ENCODE measurements around the gene TBC1D14.
"Not testable (repeated sequence)": the region's sequence is repeated elsewhere in the genome, so short reads cannot be mapped to it uniquely, and the experiment has no call there.

The TBC1D14 gene

DNA sequence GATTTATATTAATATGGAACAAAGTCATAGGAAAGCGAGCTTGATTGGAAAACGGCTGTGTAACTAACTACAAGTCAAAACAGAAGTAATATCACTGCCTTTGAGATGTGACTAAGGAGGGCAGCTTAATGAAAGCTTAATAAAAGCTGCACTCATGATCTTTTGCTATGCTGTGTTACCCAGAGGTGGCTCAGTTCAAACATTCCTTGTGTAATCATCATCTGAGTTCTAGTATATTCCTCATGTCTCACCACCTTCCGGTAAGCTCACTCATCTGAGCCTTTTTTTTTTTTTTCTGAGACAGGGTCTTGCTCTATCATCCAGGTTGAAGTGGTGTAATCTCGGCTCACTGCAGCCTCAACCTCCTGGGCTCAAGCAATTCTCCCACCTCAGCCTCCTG is 153.2 kb downstream of the TBC1D14 start:
- no peak for DNase-seq (ENCODE audit: low spot score)

DNA sequence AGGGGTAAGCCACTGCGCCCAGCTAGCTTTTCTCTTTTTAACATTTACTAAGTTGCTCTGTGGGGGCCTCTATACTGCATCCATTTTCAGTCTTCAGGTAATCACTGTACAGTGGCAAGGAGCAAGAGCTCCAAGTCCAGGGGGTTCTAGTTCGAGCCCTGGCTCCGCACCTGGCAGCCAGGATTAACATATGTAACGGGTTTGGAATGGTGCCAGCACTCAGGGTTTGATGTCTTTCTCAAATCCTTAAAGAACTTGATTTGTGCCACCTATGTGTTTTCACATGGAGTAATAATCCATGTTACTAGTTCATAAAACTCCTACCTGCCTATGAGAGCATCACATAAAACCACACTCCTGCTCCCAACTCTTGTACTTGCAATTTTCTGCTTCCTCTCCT is 153.7 kb downstream of the TBC1D14 start:
- DNase-seq (ENCODE audit: low spot score) = no peak

- DNase-seq (ENCODE audit: low spot score) = no peak
Measured at GRCh38 chr4:7066006-7066405, 156.4 kb downstream of the TBC1D14 start.

DNA sequence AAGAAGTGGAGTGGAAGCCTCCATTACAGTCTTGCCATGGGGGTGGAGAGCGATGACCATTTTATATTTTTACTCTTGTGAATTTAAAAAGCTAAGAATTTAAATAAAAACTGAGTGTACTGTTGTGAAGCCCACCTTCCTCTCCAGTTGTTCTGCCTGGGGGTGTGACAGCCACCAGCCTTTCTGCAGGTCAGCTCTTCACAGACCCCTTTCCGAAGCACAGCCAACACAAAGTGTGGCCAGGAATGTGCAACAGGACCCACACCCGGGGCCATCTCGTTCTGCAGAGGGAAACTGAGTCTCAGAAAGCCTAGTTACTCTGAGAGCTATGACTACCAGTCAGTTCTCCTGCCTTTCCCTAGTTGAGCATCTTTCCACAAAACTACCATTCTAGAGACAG is 156.9 kb downstream of the TBC1D14 start:
- no peak for DNase-seq (ENCODE audit: low spot score)

- no peak for DNase-seq (ENCODE audit: low spot score)
Measured at GRCh38 chr4:7067126-7067451, 157.5 kb downstream of the TBC1D14 start.

DNA sequence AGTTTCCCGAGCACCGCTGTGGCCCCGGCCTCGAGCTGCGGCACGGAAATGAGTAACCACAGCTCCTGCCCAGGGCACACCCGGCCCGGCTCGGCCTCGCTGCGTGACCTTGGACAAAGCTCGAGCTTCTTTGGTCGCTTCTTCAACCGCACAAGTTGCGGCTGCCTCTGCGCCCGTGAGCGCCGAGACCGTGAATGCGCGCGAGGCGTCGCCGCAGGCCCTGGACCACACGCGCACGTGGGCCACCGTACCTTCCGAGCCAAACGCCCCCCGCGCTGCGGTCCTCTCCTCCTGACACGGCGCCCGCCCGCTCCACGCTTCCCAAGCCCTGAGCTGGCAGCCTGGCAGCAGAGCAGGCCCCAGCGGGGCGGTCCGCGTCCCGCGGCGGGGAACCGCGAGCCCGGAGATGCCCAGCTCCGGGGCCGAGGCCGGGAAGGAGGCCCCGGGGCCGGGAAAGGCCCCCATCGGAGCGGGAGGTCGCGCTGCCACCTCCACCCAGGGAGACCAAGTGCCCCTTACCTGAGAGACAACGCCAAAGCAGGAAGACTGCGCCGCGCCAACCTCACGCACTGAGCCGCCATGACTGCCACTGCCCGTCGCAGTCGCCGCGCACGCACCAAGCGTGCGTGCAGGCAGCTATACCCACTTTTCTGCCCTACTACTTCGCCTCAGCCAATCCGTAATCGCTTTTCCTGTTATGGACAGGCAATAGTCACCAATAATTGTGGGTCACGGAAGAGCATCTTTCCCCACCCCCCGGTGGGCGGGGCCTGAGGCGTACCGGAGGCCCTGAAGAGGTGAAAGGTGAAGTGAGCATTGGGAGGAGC is 158.0 kb downstream of the TBC1D14 start, which contains the start of gene GRPEL1:
Gene GRPEL1, minus strand, starts transcription at position 613 of the 827 bp plus-strand sequence. Its CDS starts 32 bp downstream, at position 581.
- DNase-seq (ENCODE audit: low spot score) = peak; percentile 100

DNA sequence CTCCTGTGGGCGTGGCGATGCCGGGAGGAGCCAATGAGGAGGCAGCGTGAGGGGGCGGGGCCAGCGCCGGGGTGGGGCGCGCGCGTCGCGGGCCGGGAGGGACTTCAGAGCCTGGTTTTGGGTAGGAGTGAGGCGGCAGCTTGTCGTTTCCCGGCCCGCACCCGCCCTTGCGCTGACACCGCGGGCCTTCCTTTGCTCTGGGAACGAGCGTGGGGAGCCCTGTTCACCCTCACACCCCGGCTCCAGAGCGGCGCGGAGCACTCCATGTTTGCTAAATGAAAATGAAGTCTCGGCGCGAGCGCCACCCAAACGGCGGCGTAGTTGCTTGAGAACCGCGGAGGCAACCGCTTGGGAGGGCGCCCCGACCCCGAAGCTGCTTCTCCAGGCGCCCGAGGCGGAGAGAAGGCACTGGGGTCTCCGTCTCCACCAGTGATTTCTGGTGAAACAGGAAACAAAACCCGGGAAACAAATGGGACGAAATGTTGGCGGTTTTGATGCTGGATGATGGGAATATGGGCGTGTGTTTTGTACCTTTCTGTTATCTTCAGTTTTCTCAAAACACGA is 158.7 kb downstream of the TBC1D14 start:
- DNase-seq (ENCODE audit: low spot score) = no peak

- no peak for DNase-seq (ENCODE audit: low spot score)
Measured at GRCh38 chr4:7068883-7069282, 159.3 kb downstream of the TBC1D14 start.

- peak; percentile 76 for DNase-seq (ENCODE audit: low spot score)
Measured at GRCh38 chr4:7070729-7071511, 161.3 kb downstream of the TBC1D14 start.

DNA sequence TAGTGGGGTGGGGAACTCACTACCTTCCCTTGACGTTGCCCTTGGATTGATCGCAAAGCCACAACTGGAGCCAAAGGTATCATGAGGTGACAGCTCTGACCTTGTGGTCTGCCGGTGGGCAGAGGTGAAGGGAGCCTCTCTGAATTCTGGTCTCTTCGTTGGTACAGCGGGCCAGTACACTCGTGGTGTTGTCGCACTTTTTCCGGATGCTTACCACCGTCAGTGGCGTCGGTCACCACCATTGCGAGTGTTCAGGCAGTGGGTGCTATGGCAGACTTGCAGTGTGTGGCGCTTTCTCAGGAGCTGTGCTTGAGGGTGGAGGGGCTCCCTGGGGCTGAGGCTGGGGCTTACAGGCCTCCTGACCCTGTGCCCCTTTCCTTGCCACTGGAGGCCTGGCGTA is 163.4 kb downstream of the TBC1D14 start:
- DNase-seq (ENCODE audit: low spot score) = no peak

DNA sequence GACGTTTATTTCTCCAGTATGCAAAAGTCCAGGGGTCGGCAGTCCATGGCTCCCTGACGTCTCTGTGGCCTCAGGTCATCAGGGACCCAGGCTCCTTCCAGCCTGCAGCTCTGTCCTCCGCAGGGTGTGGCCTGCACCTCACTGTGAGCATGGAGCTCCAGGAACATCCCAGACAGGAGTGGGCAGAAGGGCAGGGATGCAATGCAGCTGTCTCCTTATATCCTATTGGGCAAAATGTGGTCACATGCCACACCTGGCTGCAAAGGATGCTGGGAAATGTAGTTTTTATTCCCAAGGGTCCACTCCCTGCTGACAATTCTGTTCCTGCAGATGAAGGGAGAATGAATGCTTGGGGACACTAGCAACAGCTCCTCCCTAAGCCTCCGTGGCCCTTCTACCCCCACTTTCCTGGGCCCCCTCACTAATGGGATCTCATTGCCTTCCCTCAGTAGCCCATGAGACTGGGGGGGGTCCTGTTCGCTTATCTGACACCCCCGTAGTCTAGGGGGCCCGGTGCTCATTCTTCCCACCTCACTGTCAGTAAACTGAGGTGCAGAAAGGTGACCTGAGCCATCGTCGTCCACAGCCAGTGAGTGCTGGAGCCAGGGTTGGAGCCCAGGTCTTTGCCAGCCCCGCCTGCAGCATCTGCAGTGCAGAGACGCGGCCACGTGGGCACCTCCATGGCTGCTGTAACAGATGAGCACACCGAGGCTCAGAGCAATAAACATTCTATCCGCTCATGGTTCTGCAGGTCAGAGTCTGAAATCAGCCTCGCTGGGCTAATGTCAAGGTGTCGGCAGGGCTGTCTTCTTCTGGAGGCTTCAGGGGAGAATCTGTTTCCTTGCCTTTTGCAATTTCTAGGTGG is 164.1 kb downstream of the TBC1D14 start:
- DNase-seq (ENCODE audit: low spot score) = no peak

DNA sequence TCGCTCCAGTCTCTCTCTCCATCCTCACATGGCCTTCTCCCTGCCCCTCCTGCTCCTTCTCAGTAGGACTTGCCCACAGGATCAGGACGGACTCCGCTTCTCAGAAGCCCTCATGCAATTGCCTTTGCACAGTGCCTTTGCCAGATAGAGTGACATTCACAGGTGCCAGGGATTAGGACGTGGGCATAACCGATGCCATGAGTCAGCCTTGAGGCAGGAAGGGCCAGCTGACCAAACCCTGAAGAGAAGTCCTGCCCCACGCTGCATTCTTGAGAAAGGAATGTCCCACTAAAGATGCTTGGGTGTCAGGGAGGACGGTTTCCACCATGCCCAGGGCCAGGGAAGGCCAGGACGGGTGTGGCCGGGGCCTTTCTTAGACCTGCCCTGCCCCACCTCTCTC is 164.8 kb downstream of the TBC1D14 start:
- no peak for DNase-seq (ENCODE audit: low spot score)

DNA sequence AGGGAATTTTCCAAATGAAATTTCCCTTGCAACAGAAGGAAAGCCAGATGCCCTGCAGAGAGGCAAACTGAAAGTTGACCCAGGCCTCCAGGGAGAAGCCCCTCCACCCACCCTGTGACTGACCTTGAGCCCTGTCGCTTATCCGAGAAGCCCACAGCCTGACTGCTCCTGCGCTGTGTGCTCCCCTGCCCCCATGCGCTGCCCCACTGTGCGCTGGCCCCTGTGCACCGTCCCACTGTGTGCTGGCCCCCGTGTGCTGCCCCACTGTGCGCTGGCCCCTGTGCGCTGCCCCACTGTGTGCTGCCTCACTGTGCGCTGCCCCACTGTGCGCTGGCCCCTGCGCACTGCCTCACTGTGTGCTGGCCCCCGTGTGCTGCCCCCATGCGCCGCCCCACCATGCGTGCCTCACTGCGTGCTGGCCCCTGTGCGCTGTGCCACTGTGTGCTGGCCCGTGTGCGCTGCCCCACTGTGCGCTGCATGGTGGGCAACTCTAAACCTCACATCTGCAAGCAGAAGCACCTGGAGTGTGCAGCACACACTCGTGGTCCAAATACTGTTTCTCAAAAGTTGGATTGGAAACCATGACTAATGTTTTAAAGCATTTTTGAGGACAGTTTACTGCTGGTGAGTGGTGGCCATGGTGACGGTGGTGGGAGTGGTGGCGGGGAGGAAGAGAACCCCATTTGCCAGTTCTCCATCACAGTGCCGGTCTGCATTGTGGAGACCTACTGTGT is 166.5 kb downstream of the TBC1D14 start:
- no peak for DNase-seq (ENCODE audit: low spot score)

DNA sequence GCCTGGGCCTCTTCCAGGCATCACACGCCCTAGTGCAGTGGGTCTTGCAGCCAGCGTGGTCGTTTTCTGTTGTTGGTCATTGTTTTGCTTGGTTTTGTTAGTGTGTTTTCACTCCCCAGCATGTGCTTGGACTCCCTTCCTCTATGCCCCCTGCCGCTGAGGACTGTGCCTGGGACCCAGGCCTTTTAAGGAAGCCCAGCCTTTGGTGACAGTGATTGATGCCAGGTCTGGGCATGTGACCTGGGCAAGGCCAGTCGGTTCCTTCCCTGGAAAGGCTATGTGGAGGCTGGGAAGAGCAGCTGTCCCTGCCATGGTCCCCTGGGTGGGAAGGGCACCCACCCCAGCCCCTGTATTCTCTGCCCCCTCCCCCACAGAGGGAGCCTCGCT is 167.1 kb downstream of the TBC1D14 start:
- DNase-seq (ENCODE audit: low spot score) = no peak

- no peak for DNase-seq (ENCODE audit: low spot score)
Measured at GRCh38 chr4:7077371-7077770, 167.7 kb downstream of the TBC1D14 start.

DNA sequence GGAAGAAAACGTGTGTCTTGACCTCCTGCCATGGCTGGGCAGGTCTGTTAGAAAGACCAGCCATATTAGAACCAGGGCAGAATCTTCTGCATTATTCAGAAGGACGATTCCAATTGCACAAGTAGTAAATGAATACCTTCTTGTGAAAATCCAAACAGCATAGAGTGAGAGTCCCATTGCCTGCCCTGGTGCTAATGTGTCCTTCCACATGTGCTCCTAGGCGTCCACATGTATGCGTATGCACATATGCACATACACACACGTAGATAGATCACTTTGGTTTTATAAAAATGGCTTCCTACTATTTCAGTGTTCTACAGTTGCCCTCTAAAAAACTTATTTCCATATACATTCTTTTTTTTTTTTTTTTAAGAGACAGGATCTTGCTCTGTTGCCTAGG is 168.4 kb downstream of the TBC1D14 start:
- DNase-seq (ENCODE audit: low spot score) = no peak

- DNase-seq (ENCODE audit: low spot score) = not testable (repeated sequence)
Measured at GRCh38 chr4:7079483-7079882, 169.9 kb downstream of the TBC1D14 start.

GRCh38 chr4:7079909-7080308 is 170.3 kb downstream of the TBC1D14 start:
- not testable (repeated sequence) for DNase-seq (ENCODE audit: low spot score)

Measured in pons (tissue), 1 donor.